Neural crest cell (in vitro differentiated cells): ENCODE data around the gene TRIP13. TPM values are rescaled to one million over a fixed set of nuclear protein-coding genes. Genes with fewer than 3 reads are reported as not detected.

ENCODE experiments used
- DNase-seq: peaks from one replicate; pipeline ENCODE4 v3.0.0; 2021; ENCODE audit warnings: low read depth, mixed read lengths, low spot score
- H3K27ac Mint-ChIP-seq: one replicate; pipeline ENCODE4 v1.8.0; 2021; ENCODE audit warnings: mild to moderate bottlenecking, mixed read lengths; ENCODE audit not compliant: unreplicated experiment
- H3K27me3 Mint-ChIP-seq: 2 replicates; pipeline ENCODE4 v1.8.0; 2021; ENCODE audit warnings: low read depth, mild to moderate bottlenecking, mixed read lengths
- H3K36me3 Mint-ChIP-seq: 2 replicates; pipeline ENCODE4 v1.8.0; 2021; ENCODE audit warnings: low read depth, mild to moderate bottlenecking, mixed read lengths
- H3K4me1 Mint-ChIP-seq: 2 replicates; pipeline ENCODE4 v1.8.0; 2021; ENCODE audit warnings: mixed read lengths
- H3K4me3 Mint-ChIP-seq: one replicate; pipeline ENCODE4 v1.8.0; 2021; ENCODE audit warnings: mild to moderate bottlenecking, mixed read lengths
- H3K9me3 Mint-ChIP-seq: 2 replicates; pipeline ENCODE4 v1.8.0; 2021; ENCODE audit warnings: mixed read lengths
- CTCF ChIP-seq: fragments of 200-600 bp; sonication (generic); conservative IDR thresholded peaks from 2 replicates; pipeline ENCODE4 v1.5.0; 2021; ENCODE audit warnings: antibody characterized with exemption, mild to moderate bottlenecking
- total RNA-seq: library from RNA; stranded (reverse); gene quantifications from 2 replicates; pipeline ENCODE4 v1.2.1, GENCODE V29; 2021

The TRIP13 gene
- total RNA-seq, 1 donor from 2014 or later = 32.6 TPM

GRCh38 chr5:955886-956761, 63.4 kb downstream of the TRIP13 start:
- DNase-seq = no peak
- Mint-ChIP-seq H3K27ac (no peak overlapping the region), H3K9me3 (no peaks in the 10 kb centered on the region), H3K27me3 (no peaks in the 10 kb centered on the region), H3K4me3 (no peak overlapping the region), H3K36me3 (no peaks in the 10 kb centered on the region), H3K4me1 (peaks cover 10% of the 10 kb centered on the region)
- no peak for TF ChIP-seq CTCF

GRCh38 chr5:956941-957747, 64.5 kb downstream of the TRIP13 start:
- peak; percentile 43 for TF ChIP-seq CTCF
- H3K36me3 Mint-ChIP-seq = no peaks in the 10 kb centered on the region
- H3K27me3 Mint-ChIP-seq = no peaks in the 10 kb centered on the region
- peak overlapping the region; percentile 75 for H3K27ac Mint-ChIP-seq
- H3K4me1 Mint-ChIP-seq = peaks cover 10% of the 10 kb centered on the region
- no peaks in the 10 kb centered on the region for H3K9me3 Mint-ChIP-seq
- DNase-seq = no peak
- no peak overlapping the region for H3K4me3 Mint-ChIP-seq

- Mint-ChIP-seq H3K4me3 (no peak overlapping the region), H3K4me1 (peaks cover 10% of the 10 kb centered on the region), H3K27me3 (no peaks in the 10 kb centered on the region), H3K9me3 (no peaks in the 10 kb centered on the region), H3K27ac (no peak overlapping the region), H3K36me3 (no peaks in the 10 kb centered on the region)
- TF ChIP-seq CTCF = no peak
- DNase-seq = no peak
Observed at GRCh38 chr5:957748-958485, 65.2 kb downstream of the TRIP13 start.

GRCh38 chr5:958701-959571, 66.3 kb downstream of the TRIP13 start:
- no peak overlapping the region for H3K4me3 Mint-ChIP-seq
- H3K27me3 Mint-ChIP-seq = no peaks in the 10 kb centered on the region
- no peak for TF ChIP-seq CTCF
- H3K9me3 Mint-ChIP-seq = no peaks in the 10 kb centered on the region
- H3K4me1 Mint-ChIP-seq = peaks cover 16% of the 10 kb centered on the region
- H3K36me3 Mint-ChIP-seq = no peaks in the 10 kb centered on the region
- no peak overlapping the region for H3K27ac Mint-ChIP-seq
- DNase-seq = no peak
